NCI-H2171 treated with DMSO at 0.1 percent for 48 hours (cell line): Measurements from ENCODE around the gene GRID1.

ENCODE experiments used
- DNase-seq: peaks from one replicate; lab custom pipeline; 2025; lab: John Stamatoyannopoulos, UW

The GRID1 gene

GRCh38 chr10:85926136-85926535, 440.5 kb downstream of the GRID1 start:
- no peak for DNase-seq

- no peak for DNase-seq
Measured at GRCh38 chr10:85925201-85925750, 441.3 kb downstream of the GRID1 start.

GRCh38 chr10:85924382-85925102, 442.1 kb downstream of the GRID1 start:
- DNase-seq = no peak

GRCh38 chr10:85922356-85923129, 444.1 kb downstream of the GRID1 start:
- DNase-seq = peak; percentile 14

- DNase-seq = no peak
Measured at GRCh38 chr10:85921789-85922188, 444.8 kb downstream of the GRID1 start.

- no peak for DNase-seq
Measured at GRCh38 chr10:85920311-85920710, 446.3 kb downstream of the GRID1 start.

- peak; percentile 21 for DNase-seq
Measured at GRCh38 chr10:85919491-85920021, 447.0 kb downstream of the GRID1 start.

GRCh38 chr10:85918371-85918770, 448.2 kb downstream of the GRID1 start:
- no peak for DNase-seq

GRCh38 chr10:85917601-85918000, 449.0 kb downstream of the GRID1 start:
- no peak for DNase-seq

GRCh38 chr10:85916994-85917573, 449.5 kb downstream of the GRID1 start:
- peak; percentile 84 for DNase-seq

GRCh38 chr10:85916286-85916685, 450.3 kb downstream of the GRID1 start:
- DNase-seq = no peak

- DNase-seq = no peak
Measured at GRCh38 chr10:85915245-85915846, 451.2 kb downstream of the GRID1 start.

GRCh38 chr10:85914720-85915119, 451.9 kb downstream of the GRID1 start:
- no peak for DNase-seq

- no peak for DNase-seq
Measured at GRCh38 chr10:85908462-85908861, 458.1 kb downstream of the GRID1 start.

GRCh38 chr10:85902051-85902450, 464.5 kb downstream of the GRID1 start:
- no peak for DNase-seq

- DNase-seq = no peak
Measured at GRCh38 chr10:85901599-85901998, 465.0 kb downstream of the GRID1 start.

- no peak for DNase-seq
Measured at GRCh38 chr10:85900487-85900886, 466.1 kb downstream of the GRID1 start.

GRCh38 chr10:85900061-85900460, 466.5 kb downstream of the GRID1 start:
- no peak for DNase-seq

- DNase-seq = no peak
Measured at GRCh38 chr10:85891472-85891871, 475.1 kb downstream of the GRID1 start.

- no peak for DNase-seq
Measured at GRCh38 chr10:85888559-85888958, 478.0 kb downstream of the GRID1 start.

GRCh38 chr10:85888004-85888403, 478.6 kb downstream of the GRID1 start:
- DNase-seq = no peak

- DNase-seq = no peak
Measured at GRCh38 chr10:85874208-85874607, 492.4 kb downstream of the GRID1 start.
